Trophoblast cell (in vitro differentiated cells and primary cell): ENCODE data around the gene PHOSPHO2.

Experiments used
- DNase-seq, 2 donors: peaks; one replicate each; pipeline ENCODE4 v3.0.0-alpha.2; 2016
- H2AFZ ChIP-seq: 2 replicates; pipeline ENCODE4 v1.6.1; 2013; ENCODE audit warnings: low read length, moderate library complexity, mild to moderate bottlenecking; ENCODE audit not compliant: insufficient read depth, poor library complexity
- H2AK5ac ChIP-seq: 2 replicates; pipeline ENCODE4 v1.6.1; 2013; ENCODE audit warnings: mild to moderate bottlenecking, low read length
- H2BK120ac ChIP-seq: 2 replicates; pipeline ENCODE4 v1.6.1; 2013; ENCODE audit warnings: low read length, mild to moderate bottlenecking, moderate library complexity; ENCODE audit not compliant: insufficient read depth, poor library complexity
- H2BK12ac ChIP-seq: 2 replicates; pipeline ENCODE4 v1.6.1; 2013; ENCODE audit warnings: mild to moderate bottlenecking, low read length, moderate library complexity
- H2BK5ac ChIP-seq: 2 replicates; pipeline ENCODE4 v1.6.1; 2013; ENCODE audit warnings: low read length, low read depth, moderate library complexity, mild to moderate bottlenecking; ENCODE audit not compliant: poor library complexity
- H3K14ac ChIP-seq: 2 replicates; pipeline ENCODE4 v1.6.1; 2013; ENCODE audit warnings: mild to moderate bottlenecking, low read length
- H3K18ac ChIP-seq: 2 replicates; pipeline ENCODE4 v1.6.1; 2013; ENCODE audit warnings: mild to moderate bottlenecking, low read length
- H3K23ac ChIP-seq: 2 replicates; pipeline ENCODE4 v1.6.1; 2013; ENCODE audit warnings: low read length
- H3K27ac ChIP-seq: 2 replicates; pipeline ENCODE4 v1.5.1; 2013; ENCODE audit warnings: low read depth, mild to moderate bottlenecking, inconsistent platforms, low read length, moderate library complexity
- H3K27me3 ChIP-seq: 2 replicates; pipeline ENCODE4 v1.6.1; 2013; ENCODE audit warnings: inconsistent platforms, mild to moderate bottlenecking, low read length, moderate library complexity; ENCODE audit not compliant: insufficient read depth
- H3K36me3 ChIP-seq, 2 experiments: 1 replicate in 1 of 2; 2 replicates in 1 of 2; pipeline ENCODE4 v1.6.1; 2013; ENCODE audit warnings: low read length in 2 of 2, mild to moderate bottlenecking in 2 of 2, moderate library complexity in 1 of 2; ENCODE audit not compliant: insufficient read depth in 2 of 2, control insufficient read depth in 1 of 2
- H3K4ac ChIP-seq: 2 replicates; pipeline ENCODE4 v1.6.1; 2013; ENCODE audit warnings: low read depth, mild to moderate bottlenecking, low read length, moderate library complexity
- H3K4me1 ChIP-seq, 2 experiments: 1 replicate in 1 of 2; 2 replicates in 1 of 2; pipeline ENCODE4 v1.6.1; 2013; ENCODE audit warnings: low read length in 2 of 2, mild to moderate bottlenecking in 2 of 2, moderate library complexity in 1 of 2; ENCODE audit not compliant: insufficient read depth in 2 of 2, control insufficient read depth in 1 of 2
- H3K4me2 ChIP-seq: 2 replicates; pipeline ENCODE4 v1.6.1; 2013; ENCODE audit warnings: inconsistent platforms, mild to moderate bottlenecking, low read length, moderate library complexity
- H3K4me3 ChIP-seq: 2 replicates; pipeline ENCODE4 v1.5.1; 2013; ENCODE audit warnings: mild to moderate bottlenecking, low read depth, low read length, inconsistent platforms
- H3K79me1 ChIP-seq: one replicate; pipeline ENCODE4 v1.6.1; 2013; ENCODE audit warnings: low read length
- H3K79me2 ChIP-seq: 2 replicates; pipeline ENCODE4 v1.6.1; 2013; ENCODE audit warnings: low read length, mild to moderate bottlenecking; ENCODE audit not compliant: control insufficient read depth, insufficient read depth, poor library complexity
- H3K9ac ChIP-seq: 2 replicates; pipeline ENCODE4 v1.6.1; 2013; ENCODE audit warnings: mild to moderate bottlenecking, low read length
- H3K9me3 ChIP-seq: 2 replicates; pipeline ENCODE4 v1.6.1; 2013; ENCODE audit warnings: low read depth, mild to moderate bottlenecking, control low read depth, inconsistent platforms, low read length; ENCODE audit not compliant: insufficient read depth
- H4K12ac ChIP-seq: 2 replicates; pipeline ENCODE4 v1.6.1; 2013; ENCODE audit warnings: low read depth, mild to moderate bottlenecking, low read length, moderate library complexity
- H4K8ac ChIP-seq: 2 replicates; pipeline ENCODE4 v1.6.1; 2013; ENCODE audit warnings: low read depth, mild to moderate bottlenecking, low read length, moderate library complexity
- H4K91ac ChIP-seq: one replicate; pipeline ENCODE4 v1.6.1; 2013; ENCODE audit warnings: low read depth, mild to moderate bottlenecking, low read length, moderate library complexity
- WGBS: extraction: QIAGEN DNeasy Blood & Tissue Kit; methylation state at CpG from one replicate; pipeline ENCODE4 v1.1.7; 2013; ENCODE audit warnings: missing lambda C conversion rate; ENCODE audit not compliant: insufficient read length, insufficient coverage; ENCODE audit errors: extremely low coverage; 5-methylcytosine and 5-hydroxymethylcytosine counted together

The PHOSPHO2 gene

DNA sequence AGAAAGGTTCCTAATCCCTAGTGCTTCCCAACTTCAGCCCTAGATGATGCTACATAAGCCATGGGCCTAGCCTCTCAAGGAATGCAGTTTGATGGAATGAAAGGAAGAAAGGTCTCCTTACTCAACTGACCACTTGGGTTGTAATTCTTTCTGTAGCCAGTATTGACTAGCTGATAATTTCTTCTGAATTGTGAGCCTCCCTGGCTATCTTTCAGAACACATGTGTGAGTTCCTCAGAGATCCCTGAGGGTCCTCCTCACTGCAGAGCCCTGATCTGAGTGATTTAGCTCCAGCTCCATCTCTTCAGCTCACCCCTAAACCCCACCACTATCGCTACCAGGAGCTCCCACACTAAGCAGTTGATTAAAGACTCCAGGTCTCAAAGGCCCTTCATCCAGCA, 31.5 kb upstream of the PHOSPHO2 start:
- Histone ChIP-seq H2BK120ac (no peak overlapping the region), H3K27ac (no peak overlapping the region), H3K9ac (no peak overlapping the region), H2BK5ac (no peak overlapping the region), H3K4me2 (no peak overlapping the region), H2BK12ac (no peak overlapping the region), H3K18ac (no peak overlapping the region), H4K91ac (no peak overlapping the region), H3K4ac (no peak overlapping the region), H3K36me3 (no peaks in the 10 kb centered on the region), H3K79me1 (no peaks in the 10 kb centered on the region), H2AFZ (no peak overlapping the region), H3K79me2 (no peaks in the 10 kb centered on the region), H4K8ac (no peak overlapping the region), H3K14ac (no peak overlapping the region), H3K4me1 (peaks cover 0 to 2% of the 10 kb centered on the region in 2 experiments), H3K4me3 (no peak overlapping the region), H3K23ac (no peak overlapping the region), H4K12ac (no peak overlapping the region), H3K27me3 (no peaks in the 10 kb centered on the region), H2AK5ac (no peak overlapping the region), H3K9me3 (no peaks in the 10 kb centered on the region)
- no peak for DNase-seq
- WGBS, result no CpG with 5 or more reads among the region's 1 CpG

DNA sequence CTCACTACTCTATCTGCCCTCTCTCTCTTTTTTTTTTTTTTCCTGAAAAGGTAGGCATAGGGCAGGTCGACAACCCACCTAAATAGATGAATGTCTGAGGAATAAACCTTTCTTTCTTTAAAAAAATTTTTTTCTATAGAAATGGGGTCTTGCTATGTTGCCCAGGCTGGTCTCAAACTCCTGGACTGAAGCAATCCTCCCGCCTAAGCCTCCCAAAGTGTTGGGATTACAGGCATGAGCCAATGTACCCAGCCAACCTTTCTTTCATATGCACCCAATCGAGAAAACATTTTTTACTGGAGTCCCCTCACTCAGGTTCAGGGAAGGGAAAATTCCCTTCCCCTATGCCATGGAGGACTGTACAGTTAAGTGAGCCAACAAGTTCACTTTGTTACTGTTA, 31.0 kb upstream of the PHOSPHO2 start:
- Histone ChIP-seq H3K79me1 (no peaks in the 10 kb centered on the region), H2BK12ac (no peak overlapping the region), H2BK5ac (no peak overlapping the region), H3K36me3 (no peaks in the 10 kb centered on the region), H3K9ac (no peak overlapping the region), H2AFZ (no peak overlapping the region), H3K27me3 (no peaks in the 10 kb centered on the region), H3K4me1 (peaks cover 0 to 2% of the 10 kb centered on the region in 2 experiments), H3K4me3 (no peak overlapping the region), H3K27ac (no peak overlapping the region), H3K4ac (no peak overlapping the region), H4K8ac (no peak overlapping the region), H3K9me3 (no peaks in the 10 kb centered on the region), H3K14ac (no peak overlapping the region), H2BK120ac (no peak overlapping the region), H2AK5ac (no peak overlapping the region), H3K79me2 (no peaks in the 10 kb centered on the region), H3K4me2 (no peak overlapping the region), H4K12ac (no peak overlapping the region), H3K18ac (no peak overlapping the region), H3K23ac (no peak overlapping the region), H4K91ac (no peak overlapping the region)
- WGBS, result no CpG with 5 or more reads among the region's 3 CpGs
- DNase-seq, result no peak

DNA sequence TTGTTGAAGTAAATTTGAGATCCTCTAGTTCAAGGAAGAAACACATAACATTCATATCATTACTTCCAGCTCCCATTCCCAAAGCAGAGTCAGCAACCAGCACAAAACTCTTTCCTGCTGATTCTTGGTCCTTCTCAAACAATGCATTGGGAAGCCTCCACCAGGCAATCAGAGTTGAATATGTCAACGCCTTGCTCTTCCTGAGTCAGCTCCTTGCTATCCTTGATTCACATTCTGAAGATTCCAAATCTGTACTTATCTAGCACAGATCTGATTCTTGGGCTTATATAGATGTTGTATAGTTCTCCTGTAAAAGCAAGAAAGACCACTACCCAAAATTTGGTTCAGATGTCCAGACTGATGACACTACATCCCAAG, 29.7 kb upstream of the PHOSPHO2 start:
- H3K9ac ChIP-seq, result no peak overlapping the region
- peaks cover 0 to 2% of the 10 kb centered on the region in 2 experiments for H3K4me1 ChIP-seq
- H3K79me1 ChIP-seq, result no peaks in the 10 kb centered on the region
- no peaks in the 10 kb centered on the region for H3K9me3 ChIP-seq
- H2AFZ ChIP-seq, result no peak overlapping the region
- H3K27me3 ChIP-seq, result no peaks in the 10 kb centered on the region
- no peak overlapping the region for H4K91ac ChIP-seq
- no peak overlapping the region for H2BK12ac ChIP-seq
- no peak overlapping the region for H3K18ac ChIP-seq
- H3K23ac ChIP-seq, result no peak overlapping the region
- no peak overlapping the region for H3K27ac ChIP-seq
- H4K8ac ChIP-seq, result no peak overlapping the region
- H3K4me3 ChIP-seq, result no peak overlapping the region
- H4K12ac ChIP-seq, result no peak overlapping the region
- no peaks in the 10 kb centered on the region for H3K36me3 ChIP-seq
- H3K4me2 ChIP-seq, result no peak overlapping the region
- H3K4ac ChIP-seq, result no peak overlapping the region
- H2AK5ac ChIP-seq, result no peak overlapping the region
- H2BK5ac ChIP-seq, result no peak overlapping the region
- no CpG with 5 or more reads among the region's 1 CpG for WGBS
- H3K79me2 ChIP-seq, result no peaks in the 10 kb centered on the region
- H2BK120ac ChIP-seq, result no peak overlapping the region
- H3K14ac ChIP-seq, result no peak overlapping the region
- peak; percentile 56 to 86 for DNase-seq

DNA sequence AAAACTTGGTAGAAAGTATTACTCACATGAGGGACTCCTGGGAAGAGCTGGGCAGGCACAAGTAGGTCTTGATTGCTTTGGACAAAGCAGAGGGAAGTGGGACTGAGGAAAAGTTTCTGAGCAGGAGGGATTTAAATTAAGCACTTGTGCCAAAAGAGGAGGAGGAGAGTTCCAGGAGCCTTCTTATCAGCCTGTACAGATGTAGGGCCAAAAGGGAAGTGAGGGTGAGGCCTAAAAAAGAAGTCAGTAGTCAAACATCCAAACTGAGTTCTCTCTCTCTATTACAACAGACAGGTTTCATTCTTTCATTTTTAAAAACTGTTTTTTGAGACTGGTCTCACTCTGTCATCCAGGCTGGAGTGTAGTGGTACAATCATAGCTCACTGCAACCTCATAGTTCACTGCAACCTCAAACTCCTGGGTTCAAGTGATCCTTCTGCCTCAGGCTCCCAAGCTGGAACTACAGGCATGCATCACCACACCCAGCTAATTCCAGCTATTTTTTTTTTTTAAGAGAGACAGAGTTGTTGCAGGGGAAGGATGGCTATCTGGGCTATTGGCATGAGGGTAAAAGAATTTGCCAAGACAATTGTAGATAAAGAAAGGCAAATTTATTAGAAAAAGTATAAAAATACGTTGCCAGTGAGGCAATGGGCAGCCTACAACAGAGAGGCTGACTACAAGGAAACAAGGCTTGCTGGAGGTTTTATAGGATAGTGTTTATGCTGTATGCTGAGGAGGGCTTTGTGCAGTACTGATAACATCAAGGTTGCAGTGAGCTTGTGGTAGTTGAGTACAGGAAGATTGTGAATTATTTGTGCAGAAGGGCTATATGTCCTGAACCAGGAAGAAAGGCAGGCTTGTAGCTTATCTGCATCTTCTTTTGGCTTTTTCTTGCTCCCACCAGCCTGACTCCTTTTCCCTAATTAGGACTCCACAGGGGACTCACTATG, 29.0 kb upstream of the PHOSPHO2 start:
- Histone ChIP-seq H2AK5ac (no peak overlapping the region), H3K4me1 (peaks cover 0 to 2% of the 10 kb centered on the region in 2 experiments), H4K12ac (no peak overlapping the region), H2BK120ac (no peak overlapping the region), H3K23ac (no peak overlapping the region), H3K79me2 (no peaks in the 10 kb centered on the region), H3K27ac (no peak overlapping the region), H3K36me3 (no peaks in the 10 kb centered on the region), H2BK12ac (no peak overlapping the region), H4K8ac (no peak overlapping the region), H3K9me3 (no peaks in the 10 kb centered on the region), H3K9ac (no peak overlapping the region), H2AFZ (no peak overlapping the region), H3K79me1 (no peaks in the 10 kb centered on the region), H3K14ac (no peak overlapping the region), H3K27me3 (no peaks in the 10 kb centered on the region), H2BK5ac (no peak overlapping the region), H3K18ac (no peak overlapping the region), H3K4ac (no peak overlapping the region), H3K4me3 (no peak overlapping the region), H4K91ac (no peak overlapping the region), H3K4me2 (no peak overlapping the region)
- DNase-seq, result peak; percentile 81 to 91
- no CpG with 5 or more reads among the region's 1 CpG for WGBS
